GM19467 (cell line): ENCODE results near the gene FAM234A.

Source experiments
- ATAC-seq: cut with Tn5 transposase; IDR thresholded peaks from one replicate; pipeline ENCODE4 v1.9.1; 2021; ENCODE audit warnings: mild to moderate bottlenecking, moderate library complexity; ENCODE audit not compliant: unreplicated experiment

The FAM234A gene

GRCh38 chr16:280005-280460 lies 45.4 kb downstream of the FAM234A start:
- ATAC-seq, result no peak

GRCh38 chr16:280552-280951 lies 45.9 kb downstream of the FAM234A start, which contains the start of gene ARHGDIG:
Gene ARHGDIG, plus strand, starts transcription at chr16:280591. Its CDS starts 90 bp downstream, at chr16:280681.
- no peak for ATAC-seq

- no peak for ATAC-seq
These were observed 46.5 kb downstream of the FAM234A start for GRCh38 chr16:280991-281659.

- ATAC-seq, result no peak
These were observed 47.1 kb downstream of the FAM234A start for GRCh38 chr16:281660-282255.

GRCh38 chr16:282491-282890 lies 47.9 kb downstream of the FAM234A start:
- no peak for ATAC-seq

- ATAC-seq, result no peak
These were observed 48.6 kb downstream of the FAM234A start, which contains the start of gene PDIA2 for GRCh38 chr16:283033-283805. Gene PDIA2, plus strand, starts transcription at chr16:283164. Its CDS starts 6 bp downstream, at chr16:283170.

- no peak for ATAC-seq
These were observed 49.8 kb downstream of the FAM234A start for GRCh38 chr16:284204-285120.

GRCh38 chr16:285146-286055 lies 50.8 kb downstream of the FAM234A start:
- no peak for ATAC-seq

- no peak for ATAC-seq
These were observed 52.1 kb downstream of the FAM234A start for GRCh38 chr16:286491-287297.

- ATAC-seq, result no peak
These were observed 52.7 kb downstream of the FAM234A start for GRCh38 chr16:287298-287811.

GRCh38 chr16:287981-288920 lies 53.6 kb downstream of the FAM234A start:
- no peak for ATAC-seq

GRCh38 chr16:289395-289997 lies 54.9 kb downstream of the FAM234A start:
- ATAC-seq, result no peak

- no peak for ATAC-seq
These were observed 55.5 kb downstream of the FAM234A start for GRCh38 chr16:290015-290680.

GRCh38 chr16:290681-291405 lies 56.2 kb downstream of the FAM234A start:
- no peak for ATAC-seq

GRCh38 chr16:291539-291938 lies 56.9 kb downstream of the FAM234A start:
- no peak for ATAC-seq
